ENCODE measurements around the gene KPRP. TPM values are rescaled to one million over a fixed set of nuclear protein-coding genes. Genes with fewer than 3 reads are reported as not detected.

KPRP gene
- total RNA-seq, 1 donor from 2014 or later = not detected

DNA sequence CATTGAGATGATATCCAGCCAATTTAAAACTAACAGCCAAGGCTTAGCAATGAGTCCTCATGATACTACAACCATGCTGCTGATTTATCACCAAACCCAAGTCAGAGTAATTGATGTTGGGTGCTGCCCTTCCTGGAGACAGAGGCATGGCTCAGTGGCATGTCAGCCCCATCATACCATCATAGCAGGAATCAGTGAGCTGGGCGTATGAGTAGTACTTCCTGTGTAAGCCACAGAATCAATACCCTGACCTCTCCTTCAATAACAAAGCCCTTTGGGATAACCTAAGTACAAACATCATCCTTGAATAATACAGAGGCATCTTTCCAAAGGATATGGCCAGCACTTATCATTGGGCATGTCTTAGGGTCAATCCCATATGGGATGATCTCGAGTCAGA, 25.3 kb downstream of the KPRP start:
- TF ChIP-seq, protein P1, sequence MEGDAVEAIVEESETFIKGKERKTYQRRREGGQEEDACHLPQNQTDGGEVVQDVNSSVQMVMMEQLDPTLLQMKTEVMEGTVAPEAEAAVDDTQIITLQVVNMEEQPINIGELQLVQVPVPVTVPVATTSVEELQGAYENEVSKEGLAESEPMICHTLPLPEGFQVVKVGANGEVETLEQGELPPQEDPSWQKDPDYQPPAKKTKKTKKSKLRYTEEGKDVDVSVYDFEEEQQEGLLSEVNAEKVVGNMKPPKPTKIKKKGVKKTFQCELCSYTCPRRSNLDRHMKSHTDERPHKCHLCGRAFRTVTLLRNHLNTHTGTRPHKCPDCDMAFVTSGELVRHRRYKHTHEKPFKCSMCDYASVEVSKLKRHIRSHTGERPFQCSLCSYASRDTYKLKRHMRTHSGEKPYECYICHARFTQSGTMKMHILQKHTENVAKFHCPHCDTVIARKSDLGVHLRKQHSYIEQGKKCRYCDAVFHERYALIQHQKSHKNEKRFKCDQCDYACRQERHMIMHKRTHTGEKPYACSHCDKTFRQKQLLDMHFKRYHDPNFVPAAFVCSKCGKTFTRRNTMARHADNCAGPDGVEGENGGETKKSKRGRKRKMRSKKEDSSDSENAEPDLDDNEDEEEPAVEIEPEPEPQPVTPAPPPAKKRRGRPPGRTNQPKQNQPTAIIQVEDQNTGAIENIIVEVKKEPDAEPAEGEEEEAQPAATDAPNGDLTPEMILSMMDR (IDR thresholded peaks at IDR 0.05; ENCODE audit: unreplicated experiment) = no peak
- no peaks in the 10 kb centered on the region for H3K27me3 Mint-ChIP-seq
- peaks cover 58% of the 10 kb centered on the region for H3K9me3 Mint-ChIP-seq (ENCODE audit: low read depth)
- no peak overlapping the region for H3K27ac Mint-ChIP-seq
- H3K36me3 Mint-ChIP-seq (ENCODE audit: insufficient read depth) = peaks cover 1% of the 10 kb centered on the region
- no peak for DNase-seq (ENCODE audit: low spot score, unreplicated experiment)
- no peaks in the 10 kb centered on the region for H3K4me1 Mint-ChIP-seq (ENCODE audit: low read depth)
- H3K4me3 Mint-ChIP-seq (ENCODE audit: low read depth) = no peak overlapping the region

GRCh38 chr1:152786077-152786476, 28.3 kb downstream of the KPRP start, which contains the start of gene LCE1E:
TSS of gene LCE1E (plus strand) at chr1:152786257. CDS start at chr1:152787300, 1,043 bp downstream.
- TF ChIP-seq, protein P1 (IDR thresholded peaks at IDR 0.05; ENCODE audit: unreplicated experiment) = no peak
- Mint-ChIP-seq H3K4me1 (ENCODE audit: low read depth) (no peaks in the 10 kb centered on the region), H3K36me3 (ENCODE audit: insufficient read depth) (peaks cover 2% of the 10 kb centered on the region), H3K9me3 (ENCODE audit: low read depth) (peaks cover 59% of the 10 kb centered on the region), H3K27ac (no peak within 1 kb of the TSS), H3K4me3 (ENCODE audit: low read depth) (no peak within 1 kb of the TSS), H3K27me3 (no peaks in the 10 kb centered on the region)
- DNase-seq (ENCODE audit: low spot score, unreplicated experiment) = no peak

DNA sequence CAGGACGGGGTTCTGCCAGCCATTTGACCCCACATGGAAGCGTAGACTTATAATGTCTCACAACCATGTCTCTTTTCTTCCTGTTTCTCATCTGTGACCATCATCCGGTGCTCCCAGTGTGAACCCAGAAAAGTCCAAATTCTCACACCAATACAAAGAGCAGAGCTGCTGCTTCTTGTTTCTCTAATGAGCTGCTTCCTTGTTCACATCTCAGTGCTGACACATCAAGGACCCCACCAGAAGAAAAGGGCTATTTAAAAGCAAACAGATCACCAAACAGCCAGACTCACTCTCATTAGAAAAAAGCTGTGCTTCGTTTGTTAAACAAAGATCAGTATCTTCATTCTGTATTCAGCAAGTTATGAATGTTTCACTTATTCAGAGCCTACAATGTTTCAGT, 37.9 kb downstream of the KPRP start:
- peaks cover 3% of the 10 kb centered on the region for H3K36me3 Mint-ChIP-seq (ENCODE audit: insufficient read depth)
- no peaks in the 10 kb centered on the region for H3K27me3 Mint-ChIP-seq
- peaks cover 59% of the 10 kb centered on the region for H3K9me3 Mint-ChIP-seq (ENCODE audit: low read depth)
- TF ChIP-seq, protein P1 (IDR thresholded peaks at IDR 0.05; ENCODE audit: unreplicated experiment) = no peak
- no peaks in the 10 kb centered on the region for H3K4me1 Mint-ChIP-seq (ENCODE audit: low read depth)
- no peak for DNase-seq (ENCODE audit: low spot score, unreplicated experiment)
- H3K4me3 Mint-ChIP-seq (ENCODE audit: low read depth) = no peak overlapping the region
- H3K27ac Mint-ChIP-seq = no peak overlapping the region

- Mint-ChIP-seq H3K9me3 (ENCODE audit: low read depth) (peaks cover 59% of the 10 kb centered on the region), H3K27me3 (no peaks in the 10 kb centered on the region), H3K27ac (no peak within 1 kb of the TSS), H3K4me1 (ENCODE audit: low read depth) (no peaks in the 10 kb centered on the region), H3K4me3 (ENCODE audit: low read depth) (no peak within 1 kb of the TSS), H3K36me3 (ENCODE audit: insufficient read depth) (peaks cover 3% of the 10 kb centered on the region)
- TF ChIP-seq, protein P1 (IDR thresholded peaks at IDR 0.05; ENCODE audit: unreplicated experiment) = no peak
- DNase-seq (ENCODE audit: low spot score, unreplicated experiment) = no peak
These were observed 38.6 kb downstream of the KPRP start, which contains the start of gene LCE1D for GRCh38 chr1:152796421-152796820. TSS of gene LCE1D (plus strand) at chr1:152796721. CDS start at chr1:152797795, 1,074 bp downstream.

GRCh38 chr1:152801333-152801732, 43.5 kb downstream of the KPRP start:
- H3K9me3 Mint-ChIP-seq (ENCODE audit: low read depth) = peaks cover 65% of the 10 kb centered on the region
- no peak for DNase-seq (ENCODE audit: low spot score, unreplicated experiment)
- no peaks in the 10 kb centered on the region for H3K4me1 Mint-ChIP-seq (ENCODE audit: low read depth)
- H3K27ac Mint-ChIP-seq = no peak overlapping the region
- no peak overlapping the region for H3K4me3 Mint-ChIP-seq (ENCODE audit: low read depth)
- peaks cover 3% of the 10 kb centered on the region for H3K36me3 Mint-ChIP-seq (ENCODE audit: insufficient read depth)
- TF ChIP-seq, protein P1 (IDR thresholded peaks at IDR 0.05; ENCODE audit: unreplicated experiment) = no peak
- no peaks in the 10 kb centered on the region for H3K27me3 Mint-ChIP-seq

All from progenitor cell of endocrine pancreas (in vitro differentiated cells).